GM21360 (cell line): Measurements from ENCODE around the gene MYBPC1.
"Not testable (repeated sequence)": the region's sequence is repeated elsewhere in the genome, so short reads cannot be mapped to it uniquely, and the experiment has no call there.

Experiments
- ATAC-seq: cut with Tn5 transposase; IDR thresholded peaks from one replicate; pipeline ENCODE4 v1.9.1; 2021; ENCODE audit warnings: mild to moderate bottlenecking, moderate library complexity; ENCODE audit not compliant: unreplicated experiment

The MYBPC1 gene

GRCh38 chr12:101653503-101653902 lies 58.7 kb downstream of the MYBPC1 start:
- no peak for ATAC-seq

- ATAC-seq = no peak
These were observed 59.7 kb downstream of the MYBPC1 start for GRCh38 chr12:101654442-101654841.

GRCh38 chr12:101655393-101655792 lies 60.6 kb downstream of the MYBPC1 start:
- ATAC-seq = no peak

GRCh38 chr12:101660662-101661061 lies 65.9 kb downstream of the MYBPC1 start:
- not testable (repeated sequence) for ATAC-seq

GRCh38 chr12:101663298-101663697 lies 68.5 kb downstream of the MYBPC1 start:
- ATAC-seq = no peak

- no peak for ATAC-seq
These were observed 70.2 kb downstream of the MYBPC1 start for GRCh38 chr12:101664992-101665391.

- ATAC-seq = no peak
These were observed 71.4 kb downstream of the MYBPC1 start for GRCh38 chr12:101666052-101666728.

- no peak for ATAC-seq
These were observed 72.8 kb downstream of the MYBPC1 start for GRCh38 chr12:101667591-101667990.

- no peak for ATAC-seq
These were observed 75.4 kb downstream of the MYBPC1 start for GRCh38 chr12:101670007-101670671.

GRCh38 chr12:101671157-101671791 lies 76.5 kb downstream of the MYBPC1 start:
- ATAC-seq = peak; percentile 78

GRCh38 chr12:101671833-101672232 lies 77.1 kb downstream of the MYBPC1 start:
- no peak for ATAC-seq

- no peak for ATAC-seq
These were observed 80.8 kb downstream of the MYBPC1 start for GRCh38 chr12:101675555-101675954.

- ATAC-seq = not testable (repeated sequence)
These were observed 81.7 kb downstream of the MYBPC1 start for GRCh38 chr12:101676497-101676896.

GRCh38 chr12:101678081-101678480 lies 83.3 kb downstream of the MYBPC1 start:
- no peak for ATAC-seq

GRCh38 chr12:101680240-101680639 lies 85.5 kb downstream of the MYBPC1 start:
- no peak for ATAC-seq

GRCh38 chr12:101680647-101681046 lies 85.9 kb downstream of the MYBPC1 start:
- ATAC-seq = no peak

GRCh38 chr12:101681627-101682026 lies 86.9 kb downstream of the MYBPC1 start:
- ATAC-seq = not testable (repeated sequence)

GRCh38 chr12:101685092-101685491 lies 90.3 kb downstream of the MYBPC1 start:
- ATAC-seq = no peak

- no peak for ATAC-seq
These were observed 91.4 kb downstream of the MYBPC1 start for GRCh38 chr12:101686176-101686575.

- ATAC-seq = no peak
These were observed 95.8 kb downstream of the MYBPC1 start for GRCh38 chr12:101690544-101691098.

- ATAC-seq = no peak
These were observed 96.8 kb downstream of the MYBPC1 start for GRCh38 chr12:101691503-101692096.
